Testis (tissue), 3 donors: ENCODE data around the gene PRKAR2B. TPM values are rescaled to one million over a fixed set of nuclear protein-coding genes. Genes with fewer than 3 reads are reported as not detected.
"Not testable (repeated sequence)": the region's sequence is repeated elsewhere in the genome, so short reads cannot be mapped to it uniquely, and the experiment has no call there.

ENCODE experiments used
- DNase-seq: peaks from one replicate; pipeline ENCODE4 v3.0.0-alpha.2; 2019
- H3K27ac ChIP-seq, 2 donors: fragments of 200-600 bp; sonication (generic); one replicate each; pipeline ENCODE4 v1.5.1; 2019
- H3K27me3 ChIP-seq: fragments of 200-600 bp; sonication (generic); one replicate; pipeline ENCODE4 v1.5.1; 2019
- H3K36me3 ChIP-seq: fragments of 200-600 bp; sonication (generic); one replicate; pipeline ENCODE4 v1.5.1; 2017; ENCODE audit warnings: low read depth; ENCODE audit errors: missing control alignments
- H3K4me1 ChIP-seq: fragments of 200-600 bp; sonication (generic); one replicate; pipeline ENCODE4 v1.5.1; 2019
- H3K4me3 ChIP-seq, 2 donors: fragments of 200-600 bp; sonication (generic); one replicate each; pipeline ENCODE4 v1.5.1; 2017 to 2019
- H3K9me3 ChIP-seq: fragments of 200-600 bp; sonication (generic); one replicate; pipeline ENCODE4 v1.5.1; 2017
- CTCF ChIP-seq, 3 experiments: fragments of 450-650 bp in 2 of 3; fragments of 200-600 bp in 1 of 3; sonication (generic) in 1 of 3; IDR thresholded peaks; one replicate each; pipeline ENCODE4 v1.5.1; 2016 to 2019; ENCODE audit warnings: antibody characterized with exemption in 3 of 3, mild to moderate bottlenecking in 2 of 3, moderate library complexity in 1 of 3
- POLR2A ChIP-seq: fragments of 450-650 bp; IDR thresholded peaks from one replicate; pipeline ENCODE4 v1.6.1; 2017; ENCODE audit warnings: antibody characterized with exemption, mild to moderate bottlenecking, moderate library complexity
- WGBS, 2 donors: methylation state at CpG; one replicate each; pipeline ENCODE4 v1.1.5; 2018; 5-methylcytosine and 5-hydroxymethylcytosine counted together
- intact Hi-C: fragments of 100-400 bp; cut with DNase I; formaldehyde crosslinking; loops from one replicate; pipeline ENCODE4 v1.15.1; 2023; ENCODE audit warnings: low total_unique reads
- polyA plus RNA-seq: library from polyadenylated mRNA; stranded (reverse); fragments of 350-450 nt; fragmentation: Illumina TruSeq; extraction: RNeasy Lipid Tissue Mini Kit (QIAGEN cat#74804); gene quantifications from one replicate; pipeline ENCODE4 v1.2.3, GENCODE V29; 2014; ENCODE audit warnings: low read depth, low replicate concordance; ENCODE audit not compliant: insufficient read depth
- total RNA-seq, 2 donors: library from RNA; depleted of rRNA; stranded (reverse); fragments of >200 nt; gene quantifications; one replicate each; pipeline ENCODE4 v1.2.3, GENCODE V29; 2016

Gene PRKAR2B
- total and polyA plus RNA-seq, 3 donors from 2014 or later, result 51.7 to 81.8 (median 66.3) TPM

- no peak for TF ChIP-seq CTCF (IDR thresholded peaks at IDR 0.05)
- TF ChIP-seq POLR2A, result no peak
- Histone ChIP-seq H3K27ac (no peak overlapping the region), H3K27me3 (no peaks in the 10 kb centered on the region), H3K4me3 (no peak overlapping the region), H3K9me3 (no peaks in the 10 kb centered on the region), H3K36me3 (no peaks in the 10 kb centered on the region), H3K4me1 (peaks cover 3% of the 10 kb centered on the region)
- no peak for DNase-seq
- intact Hi-C loops, result no loop called here
- 94 to 96% methylated on average over 2 of the region's 2 CpGs for WGBS, 2 donors
Observed at GRCh38 chr7:107039199-107039900, 5.2 kb upstream of the PRKAR2B start.

GRCh38 chr7:107041097-107041496 is 3.4 kb upstream of the PRKAR2B start:
- TF ChIP-seq CTCF (IDR thresholded peaks at IDR 0.05) (no peak), POLR2A (no peak)
- H3K9me3 ChIP-seq, result no peaks in the 10 kb centered on the region
- 61 to 89% methylated on average over 2 of the region's 2 CpGs for WGBS, 2 donors
- peak overlapping the region in 1 of 2 donors; percentile 47 for H3K4me3 ChIP-seq
- no peak for DNase-seq
- no peak overlapping the region for H3K27ac ChIP-seq
- intact Hi-C loops, result no loop called here
- no peaks in the 10 kb centered on the region for H3K27me3 ChIP-seq
- peaks cover 5% of the 10 kb centered on the region for H3K4me1 ChIP-seq
- H3K36me3 ChIP-seq, result no peaks in the 10 kb centered on the region

GRCh38 chr7:107041764-107042163 is 2.7 kb upstream of the PRKAR2B start:
- Histone ChIP-seq H3K4me1 (peaks cover 11% of the 10 kb centered on the region), H3K4me3 (peak overlapping the region in 1 of 2 donors; percentile 47)
- intact Hi-C loops, H3K27me3 ChIP-seq, H3K9me3 ChIP-seq, H3K36me3 ChIP-seq, H3K27ac ChIP-seq, DNase-seq: not testable (repeated sequence)
- 62 to 65% methylated on average over 3 to 4 of the region's 4 CpGs for WGBS, 2 donors

GRCh38 chr7:107042326-107042910 is 2.1 kb upstream of the PRKAR2B start:
- intact Hi-C loops, result not testable (repeated sequence)

GRCh38 chr7:107043491-107043890 is 1.0 kb upstream of the PRKAR2B start:
- WGBS, 2 donors, result 23 to 34% methylated on average over 4 of the region's 4 CpGs
- peak overlapping the region in 1 of 2 donors; percentile 83 for H3K4me3 ChIP-seq
- no peak for DNase-seq

More at GRCh38 chr7:107042326-107042910, 2.1 kb upstream of the PRKAR2B start:
- Histone ChIP-seq H3K4me1 (peaks cover 14% of the 10 kb centered on the region), H3K4me3 (peak overlapping the region; percentile 36 to 47)
- not testable (repeated sequence) for DNase-seq, H3K36me3 ChIP-seq, H3K9me3 ChIP-seq, H3K27me3 ChIP-seq, H3K27ac ChIP-seq
- WGBS, 2 donors, result 71 to 87% methylated on average over 18 to 43 of the region's 43 CpGs

More at GRCh38 chr7:107043491-107043890, 1.0 kb upstream of the PRKAR2B start:
- Histone ChIP-seq H3K9me3 (no peaks in the 10 kb centered on the region), H3K27ac (peak overlapping the region in 1 of 2 donors; percentile 92), H3K4me1 (peaks cover 22% of the 10 kb centered on the region), H3K27me3 (no peaks in the 10 kb centered on the region), H3K36me3 (no peaks in the 10 kb centered on the region)
- TF ChIP-seq CTCF (IDR thresholded peaks at IDR 0.05) (no peak), POLR2A (no peak)
- intact Hi-C loops, result no loop called here
